K562 (cell line): ENCODE results near the gene YAF2. TPM values are rescaled to one million over a fixed set of nuclear protein-coding genes. Genes with fewer than 3 reads are reported as not detected.

Source experiments
- BRCA1 ChIP-seq, 2 experiments: fragments of 450-650 bp in 1 of 2; sonication (generic) in 1 of 2; formaldehyde crosslinking in 1 of 2; IDR thresholded peaks; 2 replicates each; pipeline versions ENCODE4 v1.5.0 to v1.6.1; 2017 to 2020; ENCODE audit warnings: mild to moderate bottlenecking in 1 of 2, missing genetic modification reagents in 1 of 2
- CBX3 ChIP-seq, 2 experiments: IDR thresholded peaks; 1 replicate in 1 of 2; 2 replicates in 1 of 2; pipeline ENCODE4 v1.6.1; 2012; ENCODE audit warnings: inconsistent platforms in 2 of 2, low read length in 2 of 2, borderline replicate concordance in 1 of 2, control low read depth in 1 of 2
- CREM ChIP-seq: IDR thresholded peaks from 2 replicates; pipeline ENCODE4 v1.6.1; 2014; ENCODE audit warnings: antibody characterized with exemption, low read depth
- FOXA3 ChIP-seq, 2 experiments: fragments of 450-650 bp in 1 of 2; sonication (generic) in 1 of 2; formaldehyde crosslinking; IDR thresholded peaks in 1 of 2; conservative IDR thresholded peaks in 1 of 2; 2 replicates each; pipeline versions ENCODE4 v1.4.0 to v1.8.0; 2020 to 2022; ENCODE audit warnings: mild to moderate bottlenecking in 2 of 2, missing genetic modification reagents in 1 of 2
- GMEB1 ChIP-seq: fragments of 250-450 bp; sonication (Bioruptor Pico); IDR thresholded peaks from 2 replicates; pipeline ENCODE4 v1.4.0; 2020; ENCODE audit warnings: mild to moderate bottlenecking
- HNRNPH1 ChIP-seq: fragments of 200-400 bp; formaldehyde crosslinking; optimal IDR thresholded peaks from 2 replicates; pipeline ENCODE3; 2017; ENCODE audit warnings: low read depth, mild to moderate bottlenecking, low read length, moderate library complexity
- KDM2B ChIP-seq: fragments of 250-450 bp; sonication (Bioruptor Pico); IDR thresholded peaks from 2 replicates; pipeline ENCODE4 v1.8.0; 2021; ENCODE audit warnings: mild to moderate bottlenecking, moderate library complexity
- NR2C1 ChIP-seq, 2 experiments: fragments of 450-650 bp; IDR thresholded peaks; 2 replicates each; pipeline ENCODE4 v1.6.1; 2017; ENCODE audit warnings: mild to moderate bottlenecking in 2 of 2, antibody characterized with exemption in 1 of 2, inconsistent platforms in 1 of 2, missing compliant biosample characterization in 1 of 2, missing genetic modification characterization in 1 of 2
- PRMT5 ChIP-seq: sonication (generic); formaldehyde crosslinking; IDR thresholded peaks from 2 replicates; pipeline ENCODE4 v1.5.0; 2020; ENCODE audit warnings: missing genetic modification reagents
- SIRT6 ChIP-seq: IDR thresholded peaks from one replicate; pipeline ENCODE4 v1.6.1; 2012; ENCODE audit warnings: low read depth, mild to moderate bottlenecking, control low read depth, inconsistent platforms, low read length, moderate library complexity
- SMAD2 ChIP-seq: fragments of 150-350 bp; IDR thresholded peaks from 2 replicates; pipeline ENCODE4 v1.6.1; 2014; ENCODE audit warnings: low read depth, mild to moderate bottlenecking, low read length
- SMARCA4 ChIP-seq: fragments of 450-650 bp; IDR thresholded peaks from 2 replicates; pipeline ENCODE4 v1.6.1; 2016
- TAF15 ChIP-seq: fragments of 200-400 bp; formaldehyde crosslinking; IDR thresholded peaks from 2 replicates; pipeline ENCODE4 v1.6.1; 2017; ENCODE audit warnings: mild to moderate bottlenecking, low read depth, low read length, moderate library complexity
- XRCC5 ChIP-seq: fragments of 200-400 bp; formaldehyde crosslinking; IDR thresholded peaks from 2 replicates; pipeline ENCODE4 v1.6.1; 2017; ENCODE audit warnings: low read depth, mild to moderate bottlenecking, low read length
- ZC3H4 ChIP-seq: sonication (generic); formaldehyde crosslinking; IDR thresholded peaks from 2 replicates; pipeline ENCODE4 v1.9.0; 2021; ENCODE audit warnings: missing genetic modification reagents, borderline replicate concordance
- ZNF41 ChIP-seq: fragments of 250-450 bp; sonication (Bioruptor Pico); conservative IDR thresholded peaks from 2 replicates; pipeline ENCODE4 v1.4.0; 2020; ENCODE audit warnings: mild to moderate bottlenecking
- ZNF830 ChIP-seq: fragments of 250-450 bp; sonication (Bioruptor Pico); IDR thresholded peaks from 2 replicates; pipeline ENCODE4 v1.5.0; 2021; ENCODE audit warnings: mild to moderate bottlenecking
- polyA plus RNA-seq, 8 experiments: library from polyadenylated mRNA; depleted of rRNA in 4 of 8; stranded (reverse) in 5 of 8; unstranded in 3 of 8; fragments of >200 nt; fragmentation: Nextera tagmentation in 2 of 8; fragmentation: Illumina TruSeq in 1 of 8; extraction: Ambion mirVana in 2 of 8; extraction: Trizol in 1 of 8; gene quantifications; 2 replicates each; pipeline versions ENCODE4 v1.2.1 to v1.2.3, GENCODE V29; 2011 to 2014; ENCODE audit warnings: inconsistent platforms in 1 of 8, missing spikeins in 1 of 8
- total RNA-seq, 7 experiments: library from RNA; depleted of rRNA in 6 of 7; stranded (reverse); fragments of >200 nt in 6 of 7; fragmentation: Illumina TruSeq in 2 of 7; extraction: Trizol in 2 of 7; gene quantifications; 2 replicates each; pipeline versions ENCODE4 v1.2.1 to v1.2.3, GENCODE V29; 2011 to 2021; ENCODE audit warnings: low replicate concordance in 1 of 7
- TF ChIP-seq, protein P1 (sequence below): fragments of 250-450 bp; sonication (Bioruptor Pico); IDR thresholded peaks from 2 replicates; pipeline ENCODE4 v1.8.0; 2022; ENCODE audit warnings: inconsistent platforms
- TF ChIP-seq, protein P2 (sequence below): fragments of 450-650 bp; formaldehyde crosslinking; conservative IDR thresholded peaks from 2 replicates; pipeline ENCODE4 v1.4.0; 2022; ENCODE audit warnings: mild to moderate bottlenecking, missing genetic modification characterization
- TF ChIP-seq, protein P3 (sequence below): sonication (generic); formaldehyde crosslinking; IDR thresholded peaks from 2 replicates; pipeline ENCODE4 v1.8.1; 2023; ENCODE audit warnings: mild to moderate bottlenecking, missing genetic modification reagents
- TF ChIP-seq, protein P4 (sequence below): fragments of 450-650 bp; IDR thresholded peaks from 2 replicates; pipeline ENCODE4 v1.6.1; 2016; ENCODE audit warnings: missing biosample characterization, missing genetic modification characterization

Gene YAF2
- total and polyA plus RNA-seq, 9 of the 15 experiments (the other 6 are each of a cell fraction or from before 2014, with no cell fraction given) = 10.6 to 26.4 (median 21.3) TPM

GRCh38 chr12:42238240-42239140 is at the start of gene YAF2 (continued):
- TF ChIP-seq BRCA1 (IDR thresholded peaks at IDR 0.05) = no peak
- no peak for TF ChIP-seq BRCA1 (CRISPR knock-in tag; IDR thresholded peaks at IDR 0.05)
- TF ChIP-seq XRCC5 = no peak
- TF ChIP-seq SMARCA4 = no peak
- no peak for TF ChIP-seq ZNF830 (CRISPR knock-in tag)
- TF ChIP-seq, protein P1, sequence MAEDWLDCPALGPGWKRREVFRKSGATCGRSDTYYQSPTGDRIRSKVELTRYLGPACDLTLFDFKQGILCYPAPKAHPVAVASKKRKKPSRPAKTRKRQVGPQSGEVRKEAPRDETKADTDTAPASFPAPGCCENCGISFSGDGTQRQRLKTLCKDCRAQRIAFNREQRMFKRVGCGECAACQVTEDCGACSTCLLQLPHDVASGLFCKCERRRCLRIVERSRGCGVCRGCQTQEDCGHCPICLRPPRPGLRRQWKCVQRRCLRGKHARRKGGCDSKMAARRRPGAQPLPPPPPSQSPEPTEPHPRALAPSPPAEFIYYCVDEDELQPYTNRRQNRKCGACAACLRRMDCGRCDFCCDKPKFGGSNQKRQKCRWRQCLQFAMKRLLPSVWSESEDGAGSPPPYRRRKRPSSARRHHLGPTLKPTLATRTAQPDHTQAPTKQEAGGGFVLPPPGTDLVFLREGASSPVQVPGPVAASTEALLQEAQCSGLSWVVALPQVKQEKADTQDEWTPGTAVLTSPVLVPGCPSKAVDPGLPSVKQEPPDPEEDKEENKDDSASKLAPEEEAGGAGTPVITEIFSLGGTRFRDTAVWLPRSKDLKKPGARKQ (CRISPR knock-in tag) = no peak
- TF ChIP-seq KDM2B (CRISPR knock-in tag) = no peak
- TF ChIP-seq TAF15 = no peak
- TF ChIP-seq, protein P2, sequence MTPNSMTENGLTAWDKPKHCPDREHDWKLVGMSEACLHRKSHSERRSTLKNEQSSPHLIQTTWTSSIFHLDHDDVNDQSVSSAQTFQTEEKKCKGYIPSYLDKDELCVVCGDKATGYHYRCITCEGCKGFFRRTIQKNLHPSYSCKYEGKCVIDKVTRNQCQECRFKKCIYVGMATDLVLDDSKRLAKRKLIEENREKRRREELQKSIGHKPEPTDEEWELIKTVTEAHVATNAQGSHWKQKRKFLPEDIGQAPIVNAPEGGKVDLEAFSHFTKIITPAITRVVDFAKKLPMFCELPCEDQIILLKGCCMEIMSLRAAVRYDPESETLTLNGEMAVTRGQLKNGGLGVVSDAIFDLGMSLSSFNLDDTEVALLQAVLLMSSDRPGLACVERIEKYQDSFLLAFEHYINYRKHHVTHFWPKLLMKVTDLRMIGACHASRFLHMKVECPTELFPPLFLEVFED (CRISPR knock-in tag) = no peak
- TF ChIP-seq SMAD2 = no peak
- no peak; the same call in 1 of the 2 replicates for TF ChIP-seq CREM
- TF ChIP-seq HNRNPH1 = no peak
- TF ChIP-seq ZNF41 (CRISPR knock-in tag) = no peak
- no peak for TF ChIP-seq GMEB1 (CRISPR knock-in tag)
- no peak for TF ChIP-seq NR2C1 (IDR thresholded peaks at IDR 0.05)
- no peak for TF ChIP-seq NR2C1 (tag; IDR thresholded peaks at IDR 0.05)
- TF ChIP-seq, protein P3, sequence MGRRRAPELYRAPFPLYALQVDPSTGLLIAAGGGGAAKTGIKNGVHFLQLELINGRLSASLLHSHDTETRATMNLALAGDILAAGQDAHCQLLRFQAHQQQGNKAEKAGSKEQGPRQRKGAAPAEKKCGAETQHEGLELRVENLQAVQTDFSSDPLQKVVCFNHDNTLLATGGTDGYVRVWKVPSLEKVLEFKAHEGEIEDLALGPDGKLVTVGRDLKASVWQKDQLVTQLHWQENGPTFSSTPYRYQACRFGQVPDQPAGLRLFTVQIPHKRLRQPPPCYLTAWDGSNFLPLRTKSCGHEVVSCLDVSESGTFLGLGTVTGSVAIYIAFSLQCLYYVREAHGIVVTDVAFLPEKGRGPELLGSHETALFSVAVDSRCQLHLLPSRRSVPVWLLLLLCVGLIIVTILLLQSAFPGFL = no peak
- no peak for TF ChIP-seq CBX3 (IDR thresholded peaks at IDR 0.05; ENCODE audit: borderline replicate concordance in 1 of 2, low read length in 2 of 2)
- no peak for TF ChIP-seq FOXA3 (CRISPR knock-in tag; conservative IDR thresholded peaks at IDR 0.05 in 1 of 2, IDR thresholded peaks at IDR 0.05 in 1 of 2)
- no peak for TF ChIP-seq ZC3H4 (CRISPR knock-in tag)
- no peak for TF ChIP-seq SIRT6
- TF ChIP-seq PRMT5 (CRISPR knock-in tag) = no peak
- TF ChIP-seq, protein P4, sequence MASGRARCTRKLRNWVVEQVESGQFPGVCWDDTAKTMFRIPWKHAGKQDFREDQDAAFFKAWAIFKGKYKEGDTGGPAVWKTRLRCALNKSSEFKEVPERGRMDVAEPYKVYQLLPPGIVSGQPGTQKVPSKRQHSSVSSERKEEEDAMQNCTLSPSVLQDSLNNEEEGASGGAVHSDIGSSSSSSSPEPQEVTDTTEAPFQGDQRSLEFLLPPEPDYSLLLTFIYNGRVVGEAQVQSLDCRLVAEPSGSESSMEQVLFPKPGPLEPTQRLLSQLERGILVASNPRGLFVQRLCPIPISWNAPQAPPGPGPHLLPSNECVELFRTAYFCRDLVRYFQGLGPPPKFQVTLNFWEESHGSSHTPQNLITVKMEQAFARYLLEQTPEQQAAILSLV = no peak
